Caco-2 (cell line): ENCODE measurements around the gene DACH2. TPM values are rescaled to one million over a fixed set of nuclear protein-coding genes. Genes with fewer than 3 reads are reported as not detected.

Experiments
- BruUV-seq: library from RNA; stranded (reverse); fragments of 400-500 nt; replicated peaks from 2 replicates; lab custom pipeline; 2021; lab: Mats Ljungman, UMichigan
- CTCF ChIA-PET: fragments of 300-600 bp; sonication (Branson Sonifier 250); formaldehyde crosslinking; loops from one replicate; lab custom pipeline; 2022; ENCODE audit warnings: antibody characterized with exemption; lab: Charles Lee
- POLR2A ChIA-PET: fragments of 300-600 bp; sonication (Branson Sonifier 250); formaldehyde crosslinking; loops from one replicate; lab custom pipeline; 2022; ENCODE audit warnings: antibody characterized with exemption; lab: Charles Lee
- DNase-seq, 2 experiments: peaks; one replicate each; pipeline versions ENCODE4 v3.0.0 to v3.0.0-alpha.2; 2020 to 2022
- H3K27me3 ChIP-seq: replicated peaks from 2 replicates; pipeline ENCODE4 v1.6.0; 2011; ENCODE audit warnings: low read length; ENCODE audit not compliant: control insufficient read depth, insufficient read depth
- H3K36me3 ChIP-seq: 2 replicates; pipeline ENCODE4 v1.5.1; 2011; ENCODE audit warnings: low read length; ENCODE audit not compliant: control insufficient read depth, insufficient read depth
- H3K4me1 ChIP-seq: fragments of 250-450 bp; sonication (Bioruptor Pico); 2 replicates; pipeline ENCODE4 v1.5.1; 2020; ENCODE audit warnings: mild to moderate bottlenecking
- H3K4me3 ChIP-seq: 2 replicates; pipeline ENCODE4 v1.5.1; 2011; ENCODE audit warnings: low read depth, mild to moderate bottlenecking, control low read depth, low read length
- H3K9me3 ChIP-seq: fragments of 250-450 bp; sonication (Bioruptor Pico); 2 replicates; pipeline ENCODE4 v1.5.1; 2020; ENCODE audit warnings: mild to moderate bottlenecking, moderate library complexity
- H3K27ac Mint-ChIP-seq: one replicate; pipeline ENCODE4 v1.8.0; 2022; ENCODE audit warnings: mixed read lengths; ENCODE audit not compliant: unreplicated experiment
- H3K27me3 Mint-ChIP-seq: one replicate; pipeline ENCODE4 v1.8.0; 2022; ENCODE audit warnings: mixed read lengths; ENCODE audit not compliant: insufficient read depth, unreplicated experiment
- H3K36me3 Mint-ChIP-seq: one replicate; pipeline ENCODE4 v1.8.0; 2022; ENCODE audit warnings: mild to moderate bottlenecking, mixed read lengths; ENCODE audit not compliant: insufficient read depth, unreplicated experiment
- H3K4me1 Mint-ChIP-seq: one replicate; pipeline ENCODE4 v1.8.0; 2022; ENCODE audit warnings: low read depth, mixed read lengths; ENCODE audit not compliant: unreplicated experiment
- H3K4me3 Mint-ChIP-seq: one replicate; pipeline ENCODE4 v1.8.0; 2022; ENCODE audit warnings: mild to moderate bottlenecking, moderate library complexity, mixed read lengths; ENCODE audit not compliant: unreplicated experiment
- H3K9me3 Mint-ChIP-seq: one replicate; pipeline ENCODE4 v1.8.0; 2022; ENCODE audit warnings: mixed read lengths; ENCODE audit not compliant: unreplicated experiment
- CTCF ChIP-seq, 2 experiments: fragments of 200-600 bp in 1 of 2; IDR thresholded peaks; 1 replicate in 1 of 2; 2 replicates in 1 of 2; pipeline versions ENCODE4 v1.5.1 to v1.8.0; 2011 to 2022; ENCODE audit warnings: antibody characterized with exemption in 1 of 2, control low read depth in 1 of 2, inconsistent platforms in 1 of 2, low read depth in 1 of 2, low read length in 1 of 2, mild to moderate bottlenecking in 1 of 2, moderate library complexity in 1 of 2; ENCODE audit not compliant: insufficient read depth in 1 of 2, severe bottlenecking in 1 of 2, unreplicated experiment in 1 of 2
- intact Hi-C: fragments of 100-400 bp; cut with micrococcal nuclease; formaldehyde crosslinking; loops from one replicate; pipeline ENCODE4 v1.10.0; 2022; ENCODE audit not compliant: unreplicated experiment
- total RNA-seq: library from RNA; stranded (reverse); gene quantifications from 2 replicates; pipeline ENCODE4 v1.2.3, GENCODE V29; 2022

The DACH2 gene
- total RNA-seq, 1 experiment from 2014 or later, result not detected

- Histone ChIP-seq H3K36me3 (no peaks in the 10 kb centered on the region), H3K27me3 (no peaks in the 10 kb centered on the region), H3K4me3 (no peak overlapping the region), H3K4me1 (no peaks in the 10 kb centered on the region), H3K9me3 (no peaks in the 10 kb centered on the region)
- no peak overlapping the region for H3K4me3 Mint-ChIP-seq
- no peak for DNase-seq
- BruUV-seq, result no TSS peak
- no peaks in the 10 kb centered on the region for H3K27me3 Mint-ChIP-seq
- H3K9me3 Mint-ChIP-seq, result no peaks in the 10 kb centered on the region
- H3K27ac Mint-ChIP-seq, result no peak overlapping the region
- CTCF ChIA-PET, result no interaction called here
- H3K36me3 Mint-ChIP-seq, result no peaks in the 10 kb centered on the region
- no peaks in the 10 kb centered on the region for H3K4me1 Mint-ChIP-seq
- POLR2A ChIA-PET, result no interaction called here
- intact Hi-C loops, result no loop called here
- TF ChIP-seq CTCF (IDR thresholded peaks at IDR 0.05; ENCODE audit: insufficient read depth in 1 of 2, low read depth in 1 of 2, low read length in 1 of 2, severe bottlenecking in 1 of 2, unreplicated experiment in 1 of 2), result no peak
These were observed 696.9 kb downstream of the DACH2 start for GRCh38 chrX:86845101-86845500.

Other genes starting within 250 kb of the DACH2 start
- gene CHM, start 100.9 kb upstream of the DACH2 start, total RNA-seq, result 16.9 and 24.0 TPM in 2 replicates